ENCODE results near the gene SURF1.
A peak's percentile ranks its signal among the peaks of the same experiment; 100 is the strongest.

The SURF1 gene

GRCh38 chr9:133375724-133376654, 19.7 kb upstream of the SURF1 start, which contains the start of the genes STKLD1 and SURF4:
Gene STKLD1, plus strand, starts transcription at chr9:133376366. Its CDS starts 108 bp downstream, at chr9:133376474.
Gene SURF4, minus strand, starts transcription at chr9:133376060. Its CDS starts 91 bp downstream, at chr9:133375969.
- Mint-ChIP-seq H3K4me3 (peak within 1 kb of the TSS; percentile 87), H3K27me3 (no peaks in the 10 kb centered on the region), H3K4me1 (peaks cover 41% of the 10 kb centered on the region), H3K9me3 (no peaks in the 10 kb centered on the region), H3K36me3 (peaks cover under 1% of the 10 kb centered on the region), H3K27ac (peak within 1 kb of the TSS; percentile 82)
- ATAC-seq = peak; percentile 98

GRCh38 chr9:133375116-133375723, 18.9 kb upstream of the SURF1 start:
- H3K9me3 Mint-ChIP-seq = no peaks in the 10 kb centered on the region
- H3K27ac Mint-ChIP-seq = peak overlapping the region; percentile 82
- peak; percentile 1 for ATAC-seq
- no peaks in the 10 kb centered on the region for H3K27me3 Mint-ChIP-seq
- peak overlapping the region; percentile 87 for H3K4me3 Mint-ChIP-seq
- peaks cover 49% of the 10 kb centered on the region for H3K4me1 Mint-ChIP-seq
- peaks cover 8% of the 10 kb centered on the region for H3K36me3 Mint-ChIP-seq

- no peak for ATAC-seq
- Mint-ChIP-seq H3K27me3 (no peaks in the 10 kb centered on the region), H3K9me3 (no peaks in the 10 kb centered on the region), H3K36me3 (peaks cover 13% of the 10 kb centered on the region), H3K4me3 (peak overlapping the region; percentile 87), H3K27ac (peak overlapping the region; percentile 82), H3K4me1 (peaks cover 54% of the 10 kb centered on the region)
Observed at GRCh38 chr9:133374612-133375115, 18.4 kb upstream of the SURF1 start.

GRCh38 chr9:133372144-133372543, 15.9 kb upstream of the SURF1 start:
- Mint-ChIP-seq H3K9me3 (no peaks in the 10 kb centered on the region), H3K36me3 (peaks cover 26% of the 10 kb centered on the region), H3K4me1 (peaks cover 70% of the 10 kb centered on the region), H3K4me3 (no peak overlapping the region), H3K27ac (peak overlapping the region; percentile 59), H3K27me3 (no peaks in the 10 kb centered on the region)
- ATAC-seq = no peak

GRCh38 chr9:133371261-133371711, 15.0 kb upstream of the SURF1 start:
- Mint-ChIP-seq H3K4me3 (peak overlapping the region; percentile 42), H3K4me1 (peaks cover 70% of the 10 kb centered on the region), H3K27me3 (no peaks in the 10 kb centered on the region), H3K9me3 (no peaks in the 10 kb centered on the region), H3K27ac (peak overlapping the region; percentile 59), H3K36me3 (peaks cover 28% of the 10 kb centered on the region)
- ATAC-seq = no peak

- Mint-ChIP-seq H3K9me3 (no peaks in the 10 kb centered on the region), H3K27me3 (no peaks in the 10 kb centered on the region), H3K27ac (peak overlapping the region; percentile 59), H3K4me3 (peak overlapping the region; percentile 42), H3K36me3 (peaks cover 34% of the 10 kb centered on the region), H3K4me1 (peaks cover 70% of the 10 kb centered on the region)
- no peak for ATAC-seq
Observed at GRCh38 chr9:133370685-133371084, 14.4 kb upstream of the SURF1 start.

- H3K4me1 Mint-ChIP-seq = peaks cover 66% of the 10 kb centered on the region
- no peaks in the 10 kb centered on the region for H3K9me3 Mint-ChIP-seq
- no peak for ATAC-seq
- no peak overlapping the region for H3K4me3 Mint-ChIP-seq
- peak overlapping the region; percentile 59 for H3K27ac Mint-ChIP-seq
- no peaks in the 10 kb centered on the region for H3K27me3 Mint-ChIP-seq
- peaks cover 42% of the 10 kb centered on the region for H3K36me3 Mint-ChIP-seq
Observed at GRCh38 chr9:133369933-133370332, 13.6 kb upstream of the SURF1 start.

GRCh38 chr9:133369422-133369821, 13.1 kb upstream of the SURF1 start:
- no peak overlapping the region for H3K4me3 Mint-ChIP-seq
- H3K27me3 Mint-ChIP-seq = no peaks in the 10 kb centered on the region
- no peaks in the 10 kb centered on the region for H3K9me3 Mint-ChIP-seq
- peak overlapping the region; percentile 59 for H3K27ac Mint-ChIP-seq
- H3K4me1 Mint-ChIP-seq = peaks cover 61% of the 10 kb centered on the region
- ATAC-seq = no peak
- peaks cover 43% of the 10 kb centered on the region for H3K36me3 Mint-ChIP-seq

GRCh38 chr9:133368249-133368881, 12.1 kb upstream of the SURF1 start:
- peaks cover 53% of the 10 kb centered on the region for H3K4me1 Mint-ChIP-seq
- no peak overlapping the region for H3K4me3 Mint-ChIP-seq
- H3K36me3 Mint-ChIP-seq = peaks cover 54% of the 10 kb centered on the region
- H3K27ac Mint-ChIP-seq = peak overlapping the region; percentile 59
- no peaks in the 10 kb centered on the region for H3K9me3 Mint-ChIP-seq
- H3K27me3 Mint-ChIP-seq = no peaks in the 10 kb centered on the region
- ATAC-seq = no peak

GRCh38 chr9:133367778-133368177, 11.5 kb upstream of the SURF1 start:
- Mint-ChIP-seq H3K27ac (no peak overlapping the region), H3K4me1 (peaks cover 47% of the 10 kb centered on the region), H3K4me3 (no peak overlapping the region), H3K9me3 (no peaks in the 10 kb centered on the region), H3K27me3 (no peaks in the 10 kb centered on the region), H3K36me3 (peaks cover 60% of the 10 kb centered on the region)
- ATAC-seq = no peak

- Mint-ChIP-seq H3K4me3 (no peak overlapping the region), H3K27ac (no peak overlapping the region), H3K27me3 (no peaks in the 10 kb centered on the region), H3K4me1 (peaks cover 42% of the 10 kb centered on the region), H3K9me3 (no peaks in the 10 kb centered on the region), H3K36me3 (peaks cover 64% of the 10 kb centered on the region)
- no peak for ATAC-seq
Observed at GRCh38 chr9:133367221-133367620, 10.9 kb upstream of the SURF1 start.

GRCh38 chr9:133366435-133366834, 10.1 kb upstream of the SURF1 start:
- H3K4me3 Mint-ChIP-seq = no peak overlapping the region
- peaks cover 72% of the 10 kb centered on the region for H3K36me3 Mint-ChIP-seq
- no peaks in the 10 kb centered on the region for H3K9me3 Mint-ChIP-seq
- ATAC-seq = no peak
- no peaks in the 10 kb centered on the region for H3K27me3 Mint-ChIP-seq
- no peak overlapping the region for H3K27ac Mint-ChIP-seq
- peaks cover 34% of the 10 kb centered on the region for H3K4me1 Mint-ChIP-seq

- Mint-ChIP-seq H3K27ac (no peak overlapping the region), H3K4me3 (no peak overlapping the region)
Observed at GRCh38 chr9:133362359-133363044, 6.2 kb upstream of the SURF1 start.

GRCh38 chr9:133361507-133362092, 5.3 kb upstream of the SURF1 start:
- Mint-ChIP-seq H3K4me3 (no peak overlapping the region), H3K36me3 (peaks cover 76% of the 10 kb centered on the region), H3K4me1 (peaks cover 34% of the 10 kb centered on the region), H3K27ac (no peak overlapping the region), H3K9me3 (no peaks in the 10 kb centered on the region), H3K27me3 (no peaks in the 10 kb centered on the region)
- ATAC-seq = no peak

More at GRCh38 chr9:133362359-133363044, 6.2 kb upstream of the SURF1 start:
- Mint-ChIP-seq H3K4me1 (peaks cover 26% of the 10 kb centered on the region), H3K27me3 (no peaks in the 10 kb centered on the region), H3K9me3 (no peaks in the 10 kb centered on the region), H3K36me3 (peaks cover 76% of the 10 kb centered on the region)
- no peak for ATAC-seq
